MV-4-11 (cell line): ENCODE data around the gene MOK.

ENCODE experiments used
- DNase-seq: peaks from one replicate; lab custom pipeline; 2025; lab: John Stamatoyannopoulos, UW

Gene MOK

DNA sequence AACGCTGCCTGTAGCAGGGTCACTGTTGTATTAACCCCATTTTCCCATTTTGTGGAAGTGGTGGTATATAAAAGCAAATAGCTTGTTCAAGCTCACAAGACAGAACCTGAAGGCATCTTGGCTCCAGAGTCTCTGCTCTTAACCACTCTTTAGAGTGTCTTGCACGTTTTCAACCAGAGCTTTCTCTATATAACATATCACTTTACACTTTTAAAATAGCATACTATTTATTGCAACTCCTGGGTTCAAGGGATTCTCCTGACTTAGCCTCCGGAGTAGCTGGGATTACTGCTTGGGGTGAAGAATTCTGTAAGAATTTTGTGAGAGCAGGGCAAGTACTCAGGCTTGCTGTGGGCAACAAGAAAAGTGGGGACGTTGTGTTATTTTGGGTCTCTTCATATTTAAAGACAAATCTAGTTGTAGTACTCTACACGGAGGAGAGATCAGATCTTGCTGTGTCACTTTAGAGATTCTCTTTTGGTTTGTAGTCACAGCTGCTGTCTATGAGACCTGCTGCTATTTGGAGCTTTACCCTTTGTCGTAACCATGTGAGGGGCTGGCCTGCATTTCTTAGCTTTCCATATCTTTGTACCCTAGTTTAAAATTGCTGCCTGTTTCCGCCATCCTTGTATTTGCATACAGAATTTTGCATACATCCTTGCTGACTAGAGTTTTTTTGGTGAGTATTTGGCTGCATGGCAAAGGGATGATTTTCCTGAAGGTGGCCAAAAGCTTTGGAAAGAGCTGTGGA is 124.5 kb downstream of the MOK start:
- no peak for DNase-seq
